OCI-LY7 (cell line): ENCODE data around the gene EVI5. TPM values are rescaled to one million over a fixed set of nuclear protein-coding genes. Genes with fewer than 3 reads are reported as not detected.

ENCODE experiments used
- BruUV-seq: library from RNA; stranded (reverse); fragments of 400-500 nt; replicated peaks from 2 replicates; lab custom pipeline; 2021; lab: Mats Ljungman, UMichigan
- CTCF ChIA-PET: fragments of 300-600 bp; sonication (Branson Sonifier 250); formaldehyde crosslinking; loops from one replicate; lab custom pipeline; 2022; ENCODE audit warnings: antibody characterized with exemption; ENCODE audit not compliant: unreplicated experiment; lab: Charles Lee
- POLR2A ChIA-PET: fragments of 300-600 bp; sonication (Branson Sonifier 250); formaldehyde crosslinking; loops from one replicate; lab custom pipeline; 2022; ENCODE audit warnings: antibody characterized with exemption; lab: Charles Lee
- DNase-seq: peaks from one replicate; pipeline ENCODE4 v3.0.0-alpha.2; 2015; ENCODE audit warnings: low spot score
- H2AFZ ChIP-seq: fragments of 200-600 bp; sonication (generic), shearing (Covaris generic); 2 replicates; pipeline ENCODE4 v1.6.1; 2014; ENCODE audit warnings: mild to moderate bottlenecking, antibody characterized with exemption, low read length, moderate library complexity
- H3K27ac ChIP-seq: fragments of 200-600 bp; sonication (generic); 2 replicates; pipeline ENCODE4 v1.5.1; 2014; ENCODE audit warnings: mixed run types, low read depth, mild to moderate bottlenecking, moderate library complexity, low read length, inconsistent platforms; ENCODE audit not compliant: poor library complexity, severe bottlenecking
- H3K36me3 ChIP-seq: fragments of 200-600 bp; sonication (generic); 2 replicates; pipeline ENCODE4 v1.6.1; 2014; ENCODE audit warnings: mild to moderate bottlenecking, antibody characterized with exemption, low read length, moderate library complexity, mixed read lengths; ENCODE audit not compliant: insufficient read depth
- H3K4me1 ChIP-seq: fragments of 200-600 bp; sonication (generic); 2 replicates; pipeline ENCODE4 v1.5.1; 2014; ENCODE audit warnings: mild to moderate bottlenecking, low read length; ENCODE audit not compliant: insufficient read depth, poor library complexity, severe bottlenecking
- H3K4me2 ChIP-seq: fragments of 200-600 bp; sonication (generic); 2 replicates; pipeline ENCODE4 v1.6.1; 2014; ENCODE audit warnings: mild to moderate bottlenecking, low read length
- H3K4me3 ChIP-seq: fragments of 200-600 bp; sonication (generic); 2 replicates; pipeline ENCODE4 v1.5.1; 2014; ENCODE audit warnings: mild to moderate bottlenecking, low read depth, low read length; ENCODE audit not compliant: poor library complexity, severe bottlenecking
- H3K79me2 ChIP-seq: fragments of 200-600 bp; sonication (generic); 2 replicates; pipeline ENCODE4 v1.6.1; 2016; ENCODE audit warnings: low read depth, mild to moderate bottlenecking, low read length, moderate library complexity, mixed read lengths; ENCODE audit not compliant: insufficient read depth
- H3K9me2 ChIP-seq: fragments of 200-600 bp; sonication (generic); 2 replicates; pipeline ENCODE4 v1.6.1; 2016; ENCODE audit warnings: mild to moderate bottlenecking, low read length, mixed read lengths; ENCODE audit not compliant: insufficient read depth
- H3K9me3 ChIP-seq: fragments of 200-600 bp; sonication (generic); 2 replicates; pipeline ENCODE4 v1.6.1; 2014; ENCODE audit warnings: mild to moderate bottlenecking, mixed run types, low read length, mixed read lengths
- H4K20me1 ChIP-seq: fragments of 200-600 bp; sonication (generic); 2 replicates; pipeline ENCODE4 v1.6.1; 2014; ENCODE audit warnings: mild to moderate bottlenecking, antibody characterized with exemption, low read length, moderate library complexity, mixed read lengths; ENCODE audit not compliant: insufficient read depth
- CTCF ChIP-seq: fragments of 200-600 bp; sonication (generic); conservative IDR thresholded peaks from 2 replicates; pipeline ENCODE4 v1.5.1; 2014; ENCODE audit warnings: mild to moderate bottlenecking, antibody characterized with exemption, low read length, moderate library complexity, mixed read lengths
- EZH2phosphoT487 ChIP-seq: fragments of 200-600 bp; sonication (generic); IDR thresholded peaks from 2 replicates; pipeline ENCODE4 v1.6.1; 2018; ENCODE audit warnings: low read depth, borderline replicate concordance, mild to moderate bottlenecking, mixed run types, antibody characterized with exemption, low read length, moderate library complexity, mixed read lengths
- intact Hi-C: fragments of 100-400 bp; cut with micrococcal nuclease; formaldehyde crosslinking; loops from one replicate; pipeline ENCODE4 v1.10.0; 2022; ENCODE audit not compliant: unreplicated experiment
- total RNA-seq, 2 experiments: library from RNA; depleted of rRNA in 1 of 2; stranded (reverse); fragments of >200 nt in 1 of 2; shearing (Covaris generic) in 1 of 2; gene quantifications; 2 replicates each; pipeline ENCODE4 v1.2.3, GENCODE V29; 2014 to 2022

Gene EVI5
- total RNA-seq, 2 experiments from 2014 or later = 15.1 to 27.8 TPM

GRCh38 chr1:92575123-92575522, 209.8 kb downstream of the EVI5 start:
- no TSS peak for BruUV-seq
- Histone ChIP-seq H3K79me2 (no peaks in the 10 kb centered on the region), H3K4me2 (no peak overlapping the region), H3K9me3 (no peaks in the 10 kb centered on the region), H3K4me1 (no peaks in the 10 kb centered on the region), H3K27ac (no peak overlapping the region), H3K4me3 (no peak overlapping the region), H3K9me2 (no peaks in the 10 kb centered on the region), H4K20me1 (no peaks in the 10 kb centered on the region), H2AFZ (no peak overlapping the region), H3K36me3 (no peaks in the 10 kb centered on the region)
- ChIA-PET CTCF (no interaction called here), POLR2A (interaction anchor here (0.7 kb wide), 1 partner anchor 170 kb away, joined by 3 read pairs; no protein-coding TSS in a partner anchor)
- no peak for TF ChIP-seq EZH2phosphoT487
- no peak for TF ChIP-seq CTCF
- intact Hi-C loops = no loop called here
- DNase-seq = no peak

- Histone ChIP-seq H2AFZ (no peak overlapping the region), H3K27ac (no peak overlapping the region), H3K9me2 (no peaks in the 10 kb centered on the region), H3K79me2 (no peaks in the 10 kb centered on the region), H3K36me3 (no peaks in the 10 kb centered on the region), H3K9me3 (no peaks in the 10 kb centered on the region), H3K4me3 (no peak overlapping the region), H3K4me1 (no peaks in the 10 kb centered on the region), H4K20me1 (no peaks in the 10 kb centered on the region), H3K4me2 (no peak overlapping the region)
- BruUV-seq = no TSS peak
- intact Hi-C loops = no loop called here
- no peak for DNase-seq
- POLR2A ChIA-PET = interaction anchor here (0.6 kb wide), 1 partner anchor 548 kb away, joined by 3 read pairs; no protein-coding TSS in a partner anchor
- CTCF ChIA-PET = no interaction called here
- no peak for TF ChIP-seq CTCF
- TF ChIP-seq EZH2phosphoT487 = no peak
Measured at GRCh38 chr1:92572520-92572919, 212.4 kb downstream of the EVI5 start.

- Histone ChIP-seq H3K4me3 (no peak overlapping the region), H3K27ac (no peak overlapping the region), H3K9me2 (no peaks in the 10 kb centered on the region), H4K20me1 (no peaks in the 10 kb centered on the region), H3K4me2 (no peak overlapping the region), H3K4me1 (no peaks in the 10 kb centered on the region), H3K9me3 (no peaks in the 10 kb centered on the region), H3K79me2 (no peaks in the 10 kb centered on the region), H2AFZ (no peak overlapping the region), H3K36me3 (no peaks in the 10 kb centered on the region)
- ChIA-PET POLR2A (interaction anchor here (1.6 kb wide), 1 partner anchor 15 kb away, joined by 3 read pairs; no protein-coding TSS in a partner anchor), CTCF (no interaction called here)
- no peak for DNase-seq
- BruUV-seq = no TSS peak
- intact Hi-C loops = no loop called here
- TF ChIP-seq CTCF (no peak), EZH2phosphoT487 (no peak)
Measured at GRCh38 chr1:92571578-92571977, 213.3 kb downstream of the EVI5 start.
